ENCODE data around the gene RFT1. TPM values are rescaled to one million over a fixed set of nuclear protein-coding genes. Genes with fewer than 3 reads are reported as not detected.

The RFT1 gene
- total and polyA plus RNA-seq, 2 of the 13 experiments (the other 11 are each of a cell fraction or from before 2014, with no cell fraction given), result 23.2 to 37.0 TPM

GRCh38 chr3:53122933-53123305 is 7.3 kb downstream of the RFT1 start:
- Histone ChIP-seq H3K79me2 (ENCODE audit: insufficient read depth, low read length) (no peaks in the 10 kb centered on the region), H3K4me2 (ENCODE audit: low read depth, low read length) (no peak overlapping the region), H3K9ac (ENCODE audit: insufficient read depth, low read depth, low read length) (no peak overlapping the region), H2AFZ (ENCODE audit: low read length) (no peak overlapping the region), H3K4me1 (ENCODE audit: insufficient read depth, low read length) (no peaks in the 10 kb centered on the region), H4K20me1 (ENCODE audit: insufficient read depth, low read length) (no peaks in the 10 kb centered on the region), H3K4me3 (replicated peaks in 1 of 3; ENCODE audit: insufficient read depth in 1 of 3, low read depth in 2 of 3, low read length in 3 of 3) (no peak overlapping the region), H3K9me3 (ENCODE audit: low read length) (no peaks in the 10 kb centered on the region), H3K27me3 (ENCODE audit: control insufficient read depth in 1 of 2, insufficient read depth in 2 of 2, low read length in 2 of 2) (no peaks in the 10 kb centered on the region), H3K36me3 (replicated peaks in 1 of 2; ENCODE audit: control insufficient read depth in 1 of 2, insufficient read depth in 2 of 2, low read length in 2 of 2) (peaks cover 26 to 64% of the 10 kb centered on the region in 2 experiments), H3K27ac (ENCODE audit: extremely low read length, insufficient read depth, low read length) (no peak overlapping the region)
- WGBS (ENCODE audit: low lambda C conversion rate), result 100% methylated on average over 1 of the region's 1 CpG
- no peak for TF ChIP-seq ATF7 (IDR thresholded peaks at IDR 0.05)
- TF ChIP-seq ATF7 (CRISPR knock-in tag; IDR thresholded peaks at IDR 0.05), result no peak
- TF ChIP-seq, protein P1, sequence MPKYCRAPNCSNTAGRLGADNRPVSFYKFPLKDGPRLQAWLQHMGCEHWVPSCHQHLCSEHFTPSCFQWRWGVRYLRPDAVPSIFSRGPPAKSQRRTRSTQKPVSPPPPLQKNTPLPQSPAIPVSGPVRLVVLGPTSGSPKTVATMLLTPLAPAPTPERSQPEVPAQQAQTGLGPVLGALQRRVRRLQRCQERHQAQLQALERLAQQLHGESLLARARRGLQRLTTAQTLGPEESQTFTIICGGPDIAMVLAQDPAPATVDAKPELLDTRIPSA (CRISPR knock-in tag; IDR thresholded peaks at IDR 0.05; ENCODE audit: borderline replicate concordance), result no peak
- TF ChIP-seq FOSL2 (CRISPR knock-in tag; IDR thresholded peaks at IDR 0.05), result no peak
- no peak for TF ChIP-seq SAP130 (CRISPR knock-in tag; IDR thresholded peaks at IDR 0.05; ENCODE audit: low read depth)
- no peak for TF ChIP-seq ZNF264 (CRISPR knock-in tag; IDR thresholded peaks at IDR 0.05)
- TF ChIP-seq SRSF9 (IDR thresholded peaks at IDR 0.05; ENCODE audit: borderline replicate concordance, insufficient read depth, low read depth, low read length, poor library complexity, severe bottlenecking), result no peak
- TF ChIP-seq, protein P2, sequence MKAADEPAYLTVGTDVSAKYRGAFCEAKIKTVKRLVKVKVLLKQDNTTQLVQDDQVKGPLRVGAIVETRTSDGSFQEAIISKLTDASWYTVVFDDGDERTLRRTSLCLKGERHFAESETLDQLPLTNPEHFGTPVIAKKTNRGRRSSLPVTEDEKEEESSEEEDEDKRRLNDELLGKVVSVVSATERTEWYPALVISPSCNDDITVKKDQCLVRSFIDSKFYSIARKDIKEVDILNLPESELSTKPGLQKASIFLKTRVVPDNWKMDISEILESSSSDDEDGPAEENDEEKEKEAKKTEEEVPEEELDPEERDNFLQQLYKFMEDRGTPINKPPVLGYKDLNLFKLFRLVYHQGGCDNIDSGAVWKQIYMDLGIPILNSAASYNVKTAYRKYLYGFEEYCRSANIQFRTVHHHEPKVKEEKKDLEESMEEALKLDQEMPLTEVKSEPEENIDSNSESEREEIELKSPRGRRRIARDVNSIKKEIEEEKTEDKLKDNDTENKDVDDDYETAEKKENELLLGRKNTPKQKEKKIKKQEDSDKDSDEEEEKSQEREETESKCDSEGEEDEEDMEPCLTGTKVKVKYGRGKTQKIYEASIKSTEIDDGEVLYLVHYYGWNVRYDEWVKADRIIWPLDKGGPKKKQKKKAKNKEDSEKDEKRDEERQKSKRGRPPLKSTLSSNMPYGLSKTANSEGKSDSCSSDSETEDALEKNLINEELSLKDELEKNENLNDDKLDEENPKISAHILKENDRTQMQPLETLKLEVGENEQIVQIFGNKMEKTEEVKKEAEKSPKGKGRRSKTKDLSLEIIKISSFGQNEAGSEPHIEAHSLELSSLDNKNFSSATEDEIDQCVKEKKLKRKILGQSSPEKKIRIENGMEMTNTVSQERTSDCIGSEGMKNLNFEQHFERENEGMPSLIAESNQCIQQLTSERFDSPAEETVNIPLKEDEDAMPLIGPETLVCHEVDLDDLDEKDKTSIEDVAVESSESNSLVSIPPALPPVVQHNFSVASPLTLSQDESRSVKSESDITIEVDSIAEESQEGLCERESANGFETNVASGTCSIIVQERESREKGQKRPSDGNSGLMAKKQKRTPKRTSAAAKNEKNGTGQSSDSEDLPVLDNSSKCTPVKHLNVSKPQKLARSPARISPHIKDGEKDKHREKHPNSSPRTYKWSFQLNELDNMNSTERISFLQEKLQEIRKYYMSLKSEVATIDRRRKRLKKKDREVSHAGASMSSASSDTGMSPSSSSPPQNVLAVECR (CRISPR knock-in tag; IDR thresholded peaks at IDR 0.05; ENCODE audit: borderline replicate concordance), result no peak
- no peak for TF ChIP-seq ARNT (IDR thresholded peaks at IDR 0.05)
- no peak for TF ChIP-seq CC2D1A (CRISPR knock-in tag; IDR thresholded peaks at IDR 0.05)
- TF ChIP-seq ZNF589 (CRISPR knock-in tag; conservative IDR thresholded peaks at IDR 0.05), result no peak
- no TSS peak for BruUV-seq (replicated peaks)
- ChIA-PET CTCF (ENCODE audit: low intra/inter-chr PET ratio, low total read pairs) (no interaction called here), POLR2A (interaction anchor here (1.1 kb wide), 1 partner anchor 46 kb away, joined by 3 read pairs; no protein-coding TSS in a partner anchor)
- DNase-seq (ENCODE audit: low spot score), result no peak
- in situ Hi-C loops (cut with HindIII; ENCODE audit: extremely low pct_ligation_motif_present, low pct_unique_long_range_greater_than_20kb), result no loop called here
- no peak for FAIRE-seq
- ATAC-seq, result no peak
- intact Hi-C loops (cut with micrococcal nuclease; ENCODE audit: unreplicated experiment), result no loop called here
